IgD-negative memory B cell (primary cell): ENCODE measurements around the gene PFKP. TPM values are rescaled to one million over a fixed set of nuclear protein-coding genes. Genes with fewer than 3 reads are reported as not detected.

Experiments used
- H3K27ac Mint-ChIP-seq, 3 donors: one replicate each; pipeline ENCODE4 v1.8.0; 2020 to 2022; ENCODE audit warnings: mild to moderate bottlenecking in 3 of 3, mixed read lengths in 3 of 3, moderate library complexity in 1 of 3
- H3K27me3 Mint-ChIP-seq: one replicate; pipeline ENCODE4 v1.8.0; 2021; ENCODE audit warnings: mixed read lengths
- H3K36me3 Mint-ChIP-seq: one replicate; pipeline ENCODE4 v1.8.0; 2020; ENCODE audit warnings: mild to moderate bottlenecking, mixed read lengths
- H3K4me1 Mint-ChIP-seq, 3 donors: one replicate each; pipeline ENCODE4 v1.8.0; 2020 to 2022; ENCODE audit warnings: mixed read lengths in 3 of 3, mild to moderate bottlenecking in 1 of 3
- H3K4me3 Mint-ChIP-seq, 4 donors: one replicate each; pipeline ENCODE4 v1.8.0; 2020 to 2022; ENCODE audit warnings: mild to moderate bottlenecking in 4 of 4, mixed read lengths in 4 of 4, moderate library complexity in 3 of 4
- H3K9me3 Mint-ChIP-seq, 3 donors: one replicate each; pipeline ENCODE4 v1.8.0; 2020 to 2021; ENCODE audit warnings: mixed read lengths in 3 of 3, mild to moderate bottlenecking in 1 of 3
- polyA plus RNA-seq: library from polyadenylated mRNA; unstranded; fragments of 300-500 nt; fragmentation: Illumina TruSeq; gene quantifications from one replicate; pipeline ENCODE4 v1.2.3, GENCODE V29; 2021

The PFKP gene
- polyA plus RNA-seq, 1 donor from 2014 or later = 42.2 TPM

DNA sequence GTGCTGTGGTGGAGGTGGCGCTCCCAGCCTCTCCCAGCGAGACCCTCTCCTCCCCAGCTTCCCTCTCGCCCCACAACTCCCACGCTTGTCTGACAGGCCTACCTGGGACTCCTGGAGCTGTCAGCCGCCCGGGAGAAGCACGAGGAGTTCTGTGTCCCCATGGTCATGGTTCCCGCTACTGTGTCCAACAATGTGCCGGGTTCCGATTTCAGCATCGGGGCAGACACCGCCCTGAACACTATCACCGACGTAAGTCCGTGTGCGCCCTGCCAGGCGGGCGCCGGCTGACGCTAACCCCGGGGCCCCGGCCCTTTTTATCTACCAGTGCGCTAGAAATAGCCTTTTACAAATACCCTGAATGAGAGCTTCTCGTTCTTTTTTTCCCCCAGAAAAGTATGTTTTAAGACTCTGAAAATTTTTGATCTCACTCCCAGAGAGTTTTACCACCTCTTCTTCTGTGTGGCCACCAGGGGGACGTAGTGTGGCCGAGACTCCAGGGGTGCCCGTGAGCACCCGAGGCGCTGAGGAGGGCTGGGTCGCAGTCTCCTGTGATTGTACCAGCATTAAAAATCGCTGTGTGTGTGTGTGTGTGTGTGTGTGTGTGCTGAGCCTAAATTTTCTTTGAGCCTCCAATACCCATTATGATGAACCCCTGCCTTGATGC, 52.6 kb downstream of the PFKP start:
- Mint-ChIP-seq H3K27me3 (no peaks in the 10 kb centered on the region), H3K9me3 (no peaks in the 10 kb centered on the region), H3K27ac (no peak overlapping the region), H3K4me3 (no peak overlapping the region), H3K4me1 (no peaks in the 10 kb centered on the region), H3K36me3 (peaks cover 22% of the 10 kb centered on the region)

DNA sequence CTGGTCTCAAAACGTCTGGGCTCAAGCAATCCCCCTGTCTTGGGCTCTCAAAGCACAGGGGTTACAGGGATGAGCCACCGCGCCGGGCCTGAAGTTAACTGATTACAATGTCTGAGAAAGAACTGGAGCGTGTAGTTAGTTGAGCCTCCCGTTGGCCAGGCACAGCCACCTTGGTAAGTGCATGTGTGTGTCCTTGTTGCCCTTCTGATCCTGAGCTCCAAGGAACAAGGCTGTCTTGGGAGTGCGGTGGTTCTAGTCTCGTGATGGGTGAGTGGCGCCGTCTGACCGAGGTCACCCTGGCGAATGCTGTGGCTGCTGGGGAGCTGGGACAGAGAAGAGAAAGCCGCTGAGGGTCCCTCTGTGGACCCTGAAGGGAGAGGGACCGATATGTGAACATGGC, 54.7 kb downstream of the PFKP start:
- Mint-ChIP-seq H3K4me1 (no peaks in the 10 kb centered on the region), H3K4me3 (no peak overlapping the region), H3K36me3 (peaks cover 18% of the 10 kb centered on the region), H3K9me3 (no peaks in the 10 kb centered on the region), H3K27me3 (no peaks in the 10 kb centered on the region), H3K27ac (no peak overlapping the region)

- peaks cover 0 to under 1% (median 0%) of the 10 kb centered on the region in 3 donors for H3K9me3 Mint-ChIP-seq
- no peaks in the 10 kb centered on the region for H3K4me1 Mint-ChIP-seq
- peak overlapping the region in 1 of 3 donors; percentile 16 for H3K27ac Mint-ChIP-seq
- H3K27me3 Mint-ChIP-seq = no peaks in the 10 kb centered on the region
- H3K4me3 Mint-ChIP-seq = no peak overlapping the region
- H3K36me3 Mint-ChIP-seq = peaks cover 18% of the 10 kb centered on the region
Measured at GRCh38 chr10:3122486-3123205, 55.3 kb downstream of the PFKP start.

GRCh38 chr10:3123571-3124411, 56.4 kb downstream of the PFKP start:
- Mint-ChIP-seq H3K9me3 (peaks cover 0 to 4% (median 0%) of the 10 kb centered on the region in 3 donors), H3K36me3 (peaks cover 13% of the 10 kb centered on the region), H3K4me1 (no peaks in the 10 kb centered on the region), H3K27ac (peak overlapping the region in 1 of 3 donors; percentile 16), H3K4me3 (no peak overlapping the region), H3K27me3 (no peaks in the 10 kb centered on the region)

GRCh38 chr10:3124412-3125175, 57.2 kb downstream of the PFKP start:
- H3K27ac Mint-ChIP-seq = no peak overlapping the region
- peaks cover 13% of the 10 kb centered on the region for H3K36me3 Mint-ChIP-seq
- no peak overlapping the region for H3K4me3 Mint-ChIP-seq
- H3K4me1 Mint-ChIP-seq = no peaks in the 10 kb centered on the region
- H3K9me3 Mint-ChIP-seq = peaks cover 0 to 4% (median 0%) of the 10 kb centered on the region in 3 donors
- no peaks in the 10 kb centered on the region for H3K27me3 Mint-ChIP-seq

GRCh38 chr10:3125527-3126170, 58.3 kb downstream of the PFKP start:
- Mint-ChIP-seq H3K9me3 (peaks cover 0 to 4% (median 0%) of the 10 kb centered on the region in 3 donors), H3K36me3 (peaks cover 16% of the 10 kb centered on the region), H3K4me3 (no peak overlapping the region), H3K27me3 (no peaks in the 10 kb centered on the region), H3K4me1 (no peaks in the 10 kb centered on the region), H3K27ac (no peak overlapping the region)

GRCh38 chr10:3126249-3126648, 58.9 kb downstream of the PFKP start:
- no peaks in the 10 kb centered on the region for H3K27me3 Mint-ChIP-seq
- peaks cover 17% of the 10 kb centered on the region for H3K36me3 Mint-ChIP-seq
- no peak overlapping the region for H3K27ac Mint-ChIP-seq
- no peaks in the 10 kb centered on the region for H3K4me1 Mint-ChIP-seq
- no peak overlapping the region for H3K4me3 Mint-ChIP-seq
- peaks cover 0 to 4% (median 0%) of the 10 kb centered on the region in 3 donors for H3K9me3 Mint-ChIP-seq

- H3K9me3 Mint-ChIP-seq = peaks cover 0 to 4% (median 0%) of the 10 kb centered on the region in 3 donors
- no peak overlapping the region for H3K4me3 Mint-ChIP-seq
- H3K27ac Mint-ChIP-seq = no peak overlapping the region
- peaks cover 20% of the 10 kb centered on the region for H3K36me3 Mint-ChIP-seq
- no peaks in the 10 kb centered on the region for H3K4me1 Mint-ChIP-seq
- H3K27me3 Mint-ChIP-seq = no peaks in the 10 kb centered on the region
Measured at GRCh38 chr10:3126741-3127346, 59.5 kb downstream of the PFKP start.

DNA sequence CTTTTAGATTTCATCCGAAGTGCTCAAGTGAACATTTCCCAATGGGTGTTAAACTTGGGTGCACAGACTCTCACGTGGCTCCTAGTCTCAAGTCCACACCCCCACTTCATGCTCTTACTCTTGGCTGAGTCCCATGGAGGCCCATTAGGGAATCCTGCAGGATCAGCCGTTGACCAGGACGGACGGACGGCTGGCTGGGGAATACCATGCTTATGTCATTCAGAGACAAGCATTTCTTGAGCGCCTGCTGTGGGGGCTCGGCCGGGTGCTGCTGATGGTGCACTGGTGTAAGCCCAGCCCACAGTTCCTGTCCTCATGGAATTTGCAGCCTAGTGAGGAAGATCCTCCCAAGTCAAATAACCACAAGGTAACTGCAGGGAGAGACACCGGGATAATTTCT, 60.6 kb downstream of the PFKP start:
- Mint-ChIP-seq H3K4me1 (no peaks in the 10 kb centered on the region), H3K4me3 (no peak overlapping the region), H3K27ac (no peak overlapping the region), H3K27me3 (no peaks in the 10 kb centered on the region), H3K9me3 (peaks cover 0 to 4% (median 0%) of the 10 kb centered on the region in 3 donors), H3K36me3 (peaks cover 17% of the 10 kb centered on the region)

DNA sequence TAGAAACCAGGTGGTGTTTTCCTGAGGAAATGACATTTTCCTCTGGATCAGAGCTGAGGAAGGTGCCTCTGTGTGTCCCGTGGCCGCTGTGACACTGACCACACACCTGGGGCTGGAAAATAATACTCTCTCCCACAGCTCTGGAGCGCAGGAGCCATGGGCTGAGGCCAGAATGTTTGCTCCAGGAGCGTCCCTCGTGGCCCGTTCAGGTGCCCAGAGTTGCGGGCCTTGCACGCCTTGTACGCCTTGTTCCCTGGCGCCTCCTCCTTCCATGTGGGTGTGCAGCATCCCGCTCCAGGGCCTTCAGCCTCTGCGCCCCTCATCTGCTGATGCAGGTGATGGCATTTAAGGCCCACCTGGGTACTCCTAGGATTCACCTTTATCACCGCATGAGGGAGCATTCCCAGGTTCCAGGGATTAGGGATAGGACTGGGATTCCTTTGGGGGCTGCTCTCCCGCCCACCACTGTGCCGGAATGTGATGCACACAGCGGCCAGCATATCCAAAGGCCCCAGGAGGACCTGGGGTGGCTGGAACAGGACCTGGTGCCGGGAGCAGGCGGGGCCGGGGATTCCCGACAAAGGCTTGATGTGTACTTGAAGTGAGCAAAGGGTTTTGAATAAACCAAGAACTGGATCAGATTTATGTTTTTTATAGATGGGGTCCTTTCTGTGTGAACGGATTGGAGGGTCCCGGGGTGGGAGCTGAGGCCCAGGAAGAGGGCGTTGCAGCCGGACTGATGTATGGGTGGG, 61.2 kb downstream of the PFKP start:
- H3K36me3 Mint-ChIP-seq = peaks cover 14% of the 10 kb centered on the region

DNA sequence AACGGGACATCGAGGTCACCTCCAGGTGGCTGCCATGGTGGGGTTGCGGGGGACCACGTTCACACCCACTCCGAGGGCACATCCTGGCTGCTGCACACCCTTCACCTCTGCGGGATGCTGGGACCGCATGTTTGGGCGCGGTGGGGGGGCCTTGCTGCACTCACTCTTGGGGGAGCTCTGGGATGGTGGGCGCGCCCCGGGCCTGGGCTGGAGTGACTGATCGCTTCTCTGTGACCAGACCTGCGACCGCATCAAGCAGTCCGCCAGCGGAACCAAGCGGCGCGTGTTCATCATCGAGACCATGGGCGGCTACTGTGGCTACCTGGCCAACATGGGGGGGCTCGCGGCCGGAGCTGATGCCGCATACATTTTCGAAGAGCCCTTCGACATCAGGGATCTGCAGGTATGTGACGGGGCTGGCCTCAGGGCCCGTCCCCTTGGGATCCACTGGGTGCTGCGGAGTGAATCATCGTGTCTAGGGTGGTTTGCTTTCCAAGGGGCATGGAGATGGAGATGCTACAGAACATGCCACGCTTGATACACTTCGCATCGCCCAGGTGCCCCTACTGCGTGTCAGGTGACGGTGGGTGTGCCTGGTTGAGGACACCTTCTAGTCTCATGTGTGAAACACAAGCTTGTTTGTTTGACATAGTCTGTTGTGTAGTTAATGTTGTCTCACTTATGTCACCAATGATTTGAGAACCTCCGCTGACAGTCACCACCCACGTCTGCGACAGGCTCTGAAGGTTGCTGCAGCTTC, 62.4 kb downstream of the PFKP start:
- H3K4me3 Mint-ChIP-seq = no peak overlapping the region
- no peaks in the 10 kb centered on the region for H3K4me1 Mint-ChIP-seq
- H3K36me3 Mint-ChIP-seq = peaks cover 14% of the 10 kb centered on the region
- H3K27ac Mint-ChIP-seq = no peak overlapping the region
- no peaks in the 10 kb centered on the region for H3K27me3 Mint-ChIP-seq
- H3K9me3 Mint-ChIP-seq = peaks cover 0 to 4% (median 0%) of the 10 kb centered on the region in 3 donors

More for the DNA sequence above, 61.2 kb downstream of the PFKP start:
- peaks cover 0 to 4% (median 0%) of the 10 kb centered on the region in 3 donors for H3K9me3 Mint-ChIP-seq
- no peak overlapping the region for H3K4me3 Mint-ChIP-seq
- H3K27ac Mint-ChIP-seq = peak overlapping the region in 1 of 3 donors; percentile 25
- no peaks in the 10 kb centered on the region for H3K27me3 Mint-ChIP-seq
- H3K4me1 Mint-ChIP-seq = no peaks in the 10 kb centered on the region

DNA sequence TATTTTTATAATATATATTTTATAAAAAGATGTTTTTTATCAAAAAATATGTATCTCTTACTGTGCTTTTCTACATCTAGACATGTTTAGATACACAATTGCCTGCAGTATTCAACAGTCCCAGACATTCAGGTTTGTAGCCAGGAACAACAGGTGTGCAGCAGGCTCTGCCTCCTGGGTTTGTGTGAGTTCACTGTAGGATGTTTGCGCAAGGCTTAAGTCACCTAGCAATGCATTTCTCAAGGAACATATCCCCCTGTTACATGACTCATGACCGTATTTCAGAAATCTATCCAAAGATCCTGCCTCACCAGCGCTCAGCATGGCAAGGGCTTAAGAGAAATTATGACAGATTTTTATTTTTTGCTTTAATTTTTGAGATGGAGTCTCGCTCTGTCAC, 63.8 kb downstream of the PFKP start:
- Mint-ChIP-seq H3K27ac (no peak overlapping the region), H3K36me3 (peaks cover 12% of the 10 kb centered on the region), H3K4me3 (no peak overlapping the region)

More for the DNA sequence above, 63.8 kb downstream of the PFKP start:
- Mint-ChIP-seq H3K4me1 (no peaks in the 10 kb centered on the region), H3K27me3 (no peaks in the 10 kb centered on the region), H3K9me3 (peaks cover 0 to 4% (median 0%) of the 10 kb centered on the region in 3 donors)
